SK-N-SH (cell line): ENCODE results near the gene DENND2C. TPM values are rescaled to one million over a fixed set of nuclear protein-coding genes. Genes with fewer than 3 reads are reported as not detected.

Experiments
- CTCF ChIA-PET: fragments of 300-600, 350-600 bp; formaldehyde crosslinking; extraction: SDS; loops from one replicate; lab custom pipeline; 2021; lab: Yijun Ruan, JAX
- POLR2A ChIA-PET: fragments of 350-600 bp; sonication (Branson Sonifier 250); formaldehyde crosslinking; extraction: SDS; loops from one replicate; lab custom pipeline; 2020; ENCODE audit warnings: antibody characterized with exemption, inconsistent platforms; lab: Yijun Ruan, JAX
- DNase-seq: peaks from one replicate; pipeline ENCODE4 v3.0.0; 2012
- H2AFZ ChIP-seq: fragments of 200-600 bp; sonication (generic); 2 replicates; pipeline ENCODE4 v1.8.1; 2016; ENCODE audit warnings: antibody characterized with exemption, mild to moderate bottlenecking, low read depth
- H3F3A ChIP-seq: fragments of 200-600 bp; sonication (generic); replicated peaks from 2 replicates; pipeline ENCODE3; 2016; ENCODE audit warnings: antibody characterized with exemption, mild to moderate bottlenecking; ENCODE audit not compliant: insufficient read depth
- H3K27ac ChIP-seq, 2 experiments: fragments of 200-500 bp in 1 of 2; fragments of 200-600 bp in 1 of 2; sonication (Bioruptor generic) in 1 of 2; sonication (generic), shearing (Covaris generic) in 1 of 2; 2 replicates each; pipeline versions ENCODE4 v1.5.1 to v1.6.1; 2014 to 2016; ENCODE audit warnings: low read depth in 2 of 2, inconsistent platforms in 1 of 2, low read length in 1 of 2, mild to moderate bottlenecking in 1 of 2, mixed read lengths in 1 of 2
- H3K27me3 ChIP-seq: fragments of 200-600 bp; sonication (generic), shearing (Covaris generic); 2 replicates; pipeline ENCODE4 v1.6.1; 2016; ENCODE audit warnings: mixed run types; ENCODE audit not compliant: insufficient read depth
- H3K36me3 ChIP-seq, 2 experiments: fragments of 200-500 bp in 1 of 2; fragments of 200-600 bp in 1 of 2; sonication (Bioruptor generic) in 1 of 2; sonication (generic) in 1 of 2; replicated peaks in 1 of 2; 2 replicates each; pipeline versions ENCODE3 to v1.5.1; 2014 to 2016; ENCODE audit warnings: low read length in 1 of 2, mild to moderate bottlenecking in 1 of 2; ENCODE audit not compliant: insufficient read depth in 2 of 2, control insufficient read depth in 1 of 2
- H3K4me1 ChIP-seq, 2 experiments: fragments of 200-500 bp in 1 of 2; fragments of 200-600 bp in 1 of 2; sonication (Bioruptor generic) in 1 of 2; sonication (generic), shearing (Covaris generic) in 1 of 2; 2 replicates each; pipeline versions ENCODE4 v1.5.1 to v1.6.1; 2014 to 2016; ENCODE audit warnings: low read depth in 1 of 2, low read length in 1 of 2, mixed run types in 1 of 2; ENCODE audit not compliant: insufficient read depth in 2 of 2, control insufficient read depth in 1 of 2
- H3K4me2 ChIP-seq: fragments of 200-600 bp; sonication (generic), shearing (Covaris generic); 2 replicates; pipeline ENCODE4 v1.6.1; 2017; ENCODE audit warnings: mixed run types
- H3K4me3 ChIP-seq, 2 experiments: fragments of 200-500 bp in 1 of 2; fragments of 200-600 bp in 1 of 2; sonication (Bioruptor generic) in 1 of 2; sonication (generic), shearing (Covaris generic) in 1 of 2; 2 replicates each; pipeline versions ENCODE4 v1.5.1 to v1.8.1; 2014 to 2016; ENCODE audit warnings: low read depth in 2 of 2, inconsistent platforms in 1 of 2, low read length in 1 of 2, mild to moderate bottlenecking in 1 of 2, mixed read lengths in 1 of 2, moderate library complexity in 1 of 2
- H3K79me2 ChIP-seq: fragments of 200-600 bp; sonication (generic); 2 replicates; pipeline ENCODE4 v1.8.1; 2017; ENCODE audit warnings: mild to moderate bottlenecking; ENCODE audit not compliant: insufficient read depth
- H3K9ac ChIP-seq: fragments of 200-600 bp; sonication (generic); 2 replicates; pipeline ENCODE4 v1.6.1; 2017; ENCODE audit warnings: mixed run types
- H3K9me2 ChIP-seq: fragments of 200-600 bp; sonication (generic); 2 replicates; pipeline ENCODE4 v1.6.1; 2017; ENCODE audit warnings: mixed run types
- H3K9me3 ChIP-seq: fragments of 200-600 bp; sonication (generic); 2 replicates; pipeline ENCODE4 v1.6.1; 2017; ENCODE audit warnings: mixed run types, mild to moderate bottlenecking, moderate library complexity
- H4K20me1 ChIP-seq: fragments of 200-600 bp; sonication (generic); 2 replicates; pipeline ENCODE4 v1.6.1; 2017; ENCODE audit warnings: mild to moderate bottlenecking, mixed run types; ENCODE audit not compliant: insufficient read depth
- CHD2 ChIP-seq: fragments of 150-350 bp; IDR thresholded peaks from 2 replicates; pipeline ENCODE4 v1.6.1; 2018; ENCODE audit warnings: low read length; ENCODE audit not compliant: partially characterized antibody
- ELF1 ChIP-seq: IDR thresholded peaks from 2 replicates; pipeline ENCODE4 v1.4.0; 2012
- FOSL2 ChIP-seq: IDR thresholded peaks from 2 replicates; pipeline ENCODE4 v1.4.0; 2012; ENCODE audit warnings: low read depth, mild to moderate bottlenecking, moderate library complexity, borderline replicate concordance
- GATA2 ChIP-seq: sonication (generic); formaldehyde crosslinking; IDR thresholded peaks from 2 replicates; pipeline ENCODE4 v1.5.0; 2020; ENCODE audit warnings: mild to moderate bottlenecking, missing genetic modification reagents
- MXI1 ChIP-seq: IDR thresholded peaks from 2 replicates; pipeline ENCODE4 v1.6.1; 2012; ENCODE audit warnings: mild to moderate bottlenecking, low read depth, low read length, improper control_type of control experiment
- RFX5 ChIP-seq: IDR thresholded peaks from 2 replicates; pipeline ENCODE4 v1.6.1; 2012; ENCODE audit warnings: mild to moderate bottlenecking, improper control_type of control experiment, low read length
- RXRA ChIP-seq: IDR thresholded peaks from 2 replicates; pipeline ENCODE4 v1.4.0; 2012; ENCODE audit warnings: low read depth, mild to moderate bottlenecking, borderline replicate concordance
- SMC3 ChIP-seq: IDR thresholded peaks from 2 replicates; pipeline ENCODE4 v1.6.1; 2012; ENCODE audit warnings: low read depth, low read length, improper control_type of control experiment
- TAF1 ChIP-seq: IDR thresholded peaks from 2 replicates; pipeline ENCODE4 v1.6.1; 2012; ENCODE audit warnings: low read depth, mild to moderate bottlenecking, low read length, moderate library complexity, borderline replicate concordance
- TCF12 ChIP-seq: IDR thresholded peaks from 2 replicates; pipeline ENCODE4 v1.4.0; 2012
- TEAD4 ChIP-seq: IDR thresholded peaks from 2 replicates; pipeline ENCODE4 v1.4.0; 2012; ENCODE audit warnings: mild to moderate bottlenecking, borderline replicate concordance; ENCODE audit not compliant: insufficient read depth
- YY1 ChIP-seq: IDR thresholded peaks from 2 replicates; pipeline ENCODE4 v1.4.0; 2012; ENCODE audit warnings: low read depth, mild to moderate bottlenecking
- WGBS: methylation state at CpG from one replicate; pipeline ENCODE4 v1.1.6; 2017; ENCODE audit warnings: low lambda C conversion rate; 5-methylcytosine and 5-hydroxymethylcytosine counted together
- polyA plus RNA-seq, 3 experiments: library from polyadenylated mRNA; depleted of rRNA; stranded (reverse); fragments of >200 nt; gene quantifications; 2 replicates each; pipeline ENCODE4 v1.2.3, GENCODE V29; 2012
- TF ChIP-seq, protein P1 (sequence below): fragments of 200-600 bp; sonication (generic); IDR thresholded peaks from 2 replicates; pipeline ENCODE4 v1.6.1; 2017; ENCODE audit warnings: antibody characterized with exemption, mild to moderate bottlenecking, moderate library complexity
- TF ChIP-seq, protein P2 (sequence below): IDR thresholded peaks from 2 replicates; pipeline ENCODE4; 2012
- TF ChIP-seq, protein P3 (sequence below): IDR thresholded peaks from 2 replicates; pipeline ENCODE4 v1.4.0; 2012; ENCODE audit warnings: low read depth
- TF ChIP-seq, protein P4 (sequence below): fragments of 150-350 bp; IDR thresholded peaks from 2 replicates; pipeline ENCODE4 v1.6.1; 2017; ENCODE audit warnings: antibody characterized with exemption, low read length, low read depth, borderline replicate concordance

Gene DENND2C
- polyA plus RNA-seq, 1 of the 3 experiments (the other 2 are of a cell fraction) = 0.03 TPM

DNA sequence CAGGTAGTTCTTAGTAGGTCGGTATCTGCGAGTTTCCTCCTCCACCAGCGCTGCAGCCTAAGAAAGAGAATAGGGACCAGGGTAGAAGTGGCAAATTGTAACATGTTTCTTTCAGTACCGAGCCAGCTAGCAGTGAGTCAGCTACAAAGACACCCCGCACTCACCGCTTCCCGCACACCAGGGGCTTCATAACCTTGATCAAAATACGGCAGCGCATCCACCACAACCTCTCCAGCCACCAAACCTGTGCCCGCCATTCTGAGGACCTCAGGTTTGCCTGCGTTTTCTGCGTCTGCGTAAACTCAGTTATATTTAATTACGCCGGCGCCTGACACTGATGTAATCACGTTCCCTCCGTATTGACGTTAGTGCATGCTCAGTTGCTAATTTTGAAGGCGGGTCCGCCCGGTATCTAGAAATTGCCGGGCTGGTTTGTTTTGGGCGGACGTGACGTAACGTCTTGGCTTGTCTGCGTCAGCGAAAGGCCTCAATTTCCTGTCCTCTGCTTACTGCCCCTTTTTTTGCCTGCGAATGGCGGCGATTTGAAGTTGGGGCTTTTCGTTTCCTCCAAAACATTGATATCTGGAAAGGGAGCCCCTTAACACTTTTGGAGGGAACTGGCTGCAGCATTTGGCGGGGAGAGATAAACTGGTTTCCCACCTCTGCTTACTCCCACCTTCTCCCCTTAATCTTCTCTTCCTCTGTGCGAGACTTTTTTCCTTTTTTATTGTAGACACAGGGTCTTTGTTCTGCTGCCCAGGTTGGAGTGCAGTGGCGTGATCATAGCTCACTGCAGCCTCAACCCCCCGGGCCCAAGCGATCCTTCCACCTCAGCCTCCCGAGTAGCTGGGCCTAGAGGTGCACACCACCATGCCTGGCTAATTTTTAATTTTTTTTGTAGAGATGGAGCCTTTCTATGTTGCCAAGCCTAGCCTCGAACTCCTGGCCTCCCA, 88.2 kb downstream of the DENND2C start, which contains the start of gene BCAS2 (continued):
- TF ChIP-seq RXRA = no peak
- TF ChIP-seq RFX5 = no peak
- TF ChIP-seq YY1 = peak; percentile 78
- TF ChIP-seq TAF1 = peak; percentile 63
- TF ChIP-seq SMC3 = no peak
- no peak for TF ChIP-seq GATA2 (CRISPR knock-in tag)
- TF ChIP-seq, protein P1, sequence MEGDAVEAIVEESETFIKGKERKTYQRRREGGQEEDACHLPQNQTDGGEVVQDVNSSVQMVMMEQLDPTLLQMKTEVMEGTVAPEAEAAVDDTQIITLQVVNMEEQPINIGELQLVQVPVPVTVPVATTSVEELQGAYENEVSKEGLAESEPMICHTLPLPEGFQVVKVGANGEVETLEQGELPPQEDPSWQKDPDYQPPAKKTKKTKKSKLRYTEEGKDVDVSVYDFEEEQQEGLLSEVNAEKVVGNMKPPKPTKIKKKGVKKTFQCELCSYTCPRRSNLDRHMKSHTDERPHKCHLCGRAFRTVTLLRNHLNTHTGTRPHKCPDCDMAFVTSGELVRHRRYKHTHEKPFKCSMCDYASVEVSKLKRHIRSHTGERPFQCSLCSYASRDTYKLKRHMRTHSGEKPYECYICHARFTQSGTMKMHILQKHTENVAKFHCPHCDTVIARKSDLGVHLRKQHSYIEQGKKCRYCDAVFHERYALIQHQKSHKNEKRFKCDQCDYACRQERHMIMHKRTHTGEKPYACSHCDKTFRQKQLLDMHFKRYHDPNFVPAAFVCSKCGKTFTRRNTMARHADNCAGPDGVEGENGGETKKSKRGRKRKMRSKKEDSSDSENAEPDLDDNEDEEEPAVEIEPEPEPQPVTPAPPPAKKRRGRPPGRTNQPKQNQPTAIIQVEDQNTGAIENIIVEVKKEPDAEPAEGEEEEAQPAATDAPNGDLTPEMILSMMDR = no peak

DNA sequence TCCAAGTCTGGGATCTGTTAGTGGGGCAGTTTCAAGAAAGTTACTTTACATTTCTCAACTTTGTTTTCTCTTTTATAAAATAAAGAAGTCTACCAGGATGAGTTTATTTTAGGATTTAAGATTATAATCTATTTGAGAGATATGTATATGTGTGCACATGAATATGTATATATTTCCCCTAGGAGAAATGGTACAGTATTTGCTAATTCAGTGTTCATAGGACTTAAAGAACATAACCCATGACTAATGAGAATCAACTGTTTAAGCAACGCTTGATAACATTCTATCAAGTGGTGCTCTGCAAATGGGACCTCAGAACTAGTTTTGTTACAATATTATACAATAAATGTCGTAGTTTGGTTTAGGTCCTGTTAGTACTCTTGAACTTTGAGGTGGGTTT, 95.5 kb downstream of the DENND2C start:
- Histone ChIP-seq H3K9me3 (no peaks in the 10 kb centered on the region), H2AFZ (no peak overlapping the region)
- CTCF ChIA-PET = no interaction called here
- WGBS = 97% methylated on average over 2 of the region's 2 CpGs
- TF ChIP-seq TEAD4 (no peak), FOSL2 (no peak), TCF12 (no peak), MXI1 (no peak), RFX5 (no peak), RXRA (no peak), CHD2 (no peak), ELF1 (no peak), TAF1 (no peak)
- TF ChIP-seq, protein P2, sequence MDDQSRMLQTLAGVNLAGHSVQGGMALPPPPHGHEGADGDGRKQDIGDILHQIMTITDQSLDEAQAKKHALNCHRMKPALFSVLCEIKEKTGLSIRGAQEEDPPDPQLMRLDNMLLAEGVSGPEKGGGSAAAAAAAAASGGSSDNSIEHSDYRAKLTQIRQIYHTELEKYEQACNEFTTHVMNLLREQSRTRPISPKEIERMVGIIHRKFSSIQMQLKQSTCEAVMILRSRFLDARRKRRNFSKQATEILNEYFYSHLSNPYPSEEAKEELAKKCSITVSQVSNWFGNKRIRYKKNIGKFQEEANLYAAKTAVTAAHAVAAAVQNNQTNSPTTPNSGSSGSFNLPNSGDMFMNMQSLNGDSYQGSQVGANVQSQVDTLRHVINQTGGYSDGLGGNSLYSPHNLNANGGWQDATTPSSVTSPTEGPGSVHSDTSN = no peak
- TF ChIP-seq, protein P3, sequence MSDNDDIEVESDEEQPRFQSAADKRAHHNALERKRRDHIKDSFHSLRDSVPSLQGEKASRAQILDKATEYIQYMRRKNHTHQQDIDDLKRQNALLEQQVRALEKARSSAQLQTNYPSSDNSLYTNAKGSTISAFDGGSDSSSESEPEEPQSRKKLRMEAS = no peak
- TF ChIP-seq, protein P4, sequence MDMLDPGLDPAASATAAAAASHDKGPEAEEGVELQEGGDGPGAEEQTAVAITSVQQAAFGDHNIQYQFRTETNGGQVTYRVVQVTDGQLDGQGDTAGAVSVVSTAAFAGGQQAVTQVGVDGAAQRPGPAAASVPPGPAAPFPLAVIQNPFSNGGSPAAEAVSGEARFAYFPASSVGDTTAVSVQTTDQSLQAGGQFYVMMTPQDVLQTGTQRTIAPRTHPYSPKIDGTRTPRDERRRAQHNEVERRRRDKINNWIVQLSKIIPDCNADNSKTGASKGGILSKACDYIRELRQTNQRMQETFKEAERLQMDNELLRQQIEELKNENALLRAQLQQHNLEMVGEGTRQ = no peak
- TF ChIP-seq, all 33 proteins: peak for 0
- H3K27ac ChIP-seq = no peak overlapping the region
- peaks cover 5% of the 10 kb centered on the region for H3K79me2 ChIP-seq
- H3K9ac ChIP-seq = no peak overlapping the region
- H3K4me3 ChIP-seq = no peak overlapping the region
- no peak for DNase-seq
- no peak overlapping the region for H3K4me2 ChIP-seq
- no peaks in the 10 kb centered on the region for H4K20me1 ChIP-seq
- H3K9me2 ChIP-seq = no peaks in the 10 kb centered on the region
- POLR2A ChIA-PET = no interaction called here
- peaks cover 5% of the 10 kb centered on the region for H3F3A ChIP-seq
- peaks cover 55 to 59% of the 10 kb centered on the region in 2 experiments for H3K36me3 ChIP-seq
- no peaks in the 10 kb centered on the region for H3K4me1 ChIP-seq
- no peaks in the 10 kb centered on the region for H3K27me3 ChIP-seq
